GM19438 (cell line): Measurements from ENCODE around the gene PKLR.

Source experiments
- ATAC-seq: cut with Tn5 transposase; IDR thresholded peaks from one replicate; pipeline ENCODE4 v1.9.1; 2021; ENCODE audit warnings: low read depth; ENCODE audit not compliant: unreplicated experiment

The PKLR gene

GRCh38 chr1:155286544-155286943 is 14.7 kb downstream of the PKLR start:
- ATAC-seq = no peak

GRCh38 chr1:155285631-155286044 is 15.6 kb downstream of the PKLR start:
- no peak for ATAC-seq

GRCh38 chr1:155285063-155285462 is 16.2 kb downstream of the PKLR start:
- ATAC-seq = no peak

- no peak for ATAC-seq
These were observed 16.8 kb downstream of the PKLR start for GRCh38 chr1:155284476-155284875.

GRCh38 chr1:155282488-155283091 is 18.6 kb downstream of the PKLR start:
- ATAC-seq = no peak

- no peak for ATAC-seq
These were observed 22.0 kb downstream of the PKLR start for GRCh38 chr1:155279268-155279667.

GRCh38 chr1:155278689-155279160 is 22.5 kb downstream of the PKLR start:
- no peak for ATAC-seq

- ATAC-seq = no peak
These were observed 23.1 kb downstream of the PKLR start for GRCh38 chr1:155277902-155278688.

- peak; percentile 53 for ATAC-seq
These were observed 24.0 kb downstream of the PKLR start, which contains the start of gene HCN3 for GRCh38 chr1:155277070-155277901. Gene HCN3 (plus strand): TSS chr1:155277463. CDS start chr1:155277591, 128 bp downstream.

- peak; percentile 68 for ATAC-seq
These were observed 27.6 kb downstream of the PKLR start, which contains the start of gene CLK2 for GRCh38 chr1:155273343-155274245. Gene CLK2 (minus strand): TSS chr1:155273504. CDS start chr1:155270977, 2,527 bp downstream.

GRCh38 chr1:155272466-155273342 is 28.5 kb downstream of the PKLR start:
- ATAC-seq = peak; percentile 41

- no peak for ATAC-seq
These were observed 31.9 kb downstream of the PKLR start for GRCh38 chr1:155269381-155269780.

GRCh38 chr1:155268630-155269029 is 32.6 kb downstream of the PKLR start:
- ATAC-seq = no peak

GRCh38 chr1:155267373-155267772 is 33.9 kb downstream of the PKLR start:
- ATAC-seq = no peak

- no peak for ATAC-seq
These were observed 34.7 kb downstream of the PKLR start for GRCh38 chr1:155266553-155266952.

- no peak for ATAC-seq
These were observed 38.2 kb downstream of the PKLR start for GRCh38 chr1:155263067-155263466.

GRCh38 chr1:155261852-155262673 is 39.2 kb downstream of the PKLR start, which contains the start of gene SCAMP3:
Gene SCAMP3 (minus strand): TSS chr1:155262360. CDS start chr1:155262151, 209 bp downstream.
- ATAC-seq = peak; percentile 81

GRCh38 chr1:155261493-155261851 is 39.8 kb downstream of the PKLR start:
- peak; percentile 24 for ATAC-seq
